T-cell (primary cell): Measurements from ENCODE around the gene ARHGEF5. TPM values are rescaled to one million over a fixed set of nuclear protein-coding genes. Genes with fewer than 3 reads are reported as not detected.
"Not testable (repeated sequence)": the region's sequence is repeated elsewhere in the genome, so short reads cannot be mapped to it uniquely, and the experiment has no call there.

Experiments used
- ATAC-seq, 4 experiments: fragments of 200-7000 bp in 3 of 4; fragments of 150-1000 bp in 1 of 4; cut with Tn5 transposase; replicated peaks in 1 of 4; 1 replicate in 3 of 4; 2 replicates in 1 of 4; pipeline ENCODE4 v1.10.0; 2021; ENCODE audit warnings: moderate library complexity in 3 of 4, mild to moderate bottlenecking in 2 of 4, moderate number of reproducible peaks in 1 of 4
- CTCF ChIA-PET, 2 donors: fragments of 300-600 bp; sonication (Branson Sonifier 250); formaldehyde crosslinking; loops; one replicate each; lab custom pipeline; 2022; ENCODE audit warnings: antibody characterized with exemption in 2 of 2; lab: Charles Lee
- POLR2A ChIA-PET, 2 donors: fragments of 300-600 bp; sonication (Branson Sonifier 250); formaldehyde crosslinking; loops; one replicate each; lab custom pipeline; 2022; ENCODE audit warnings: antibody characterized with exemption in 2 of 2; lab: Charles Lee
- DNase-seq, 35 experiments: peaks; one replicate each; pipeline versions ENCODE4 v3.0.0 to v3.0.0-alpha.2; 2013 to 2023
- H3K27ac ChIP-seq: one replicate; pipeline ENCODE4 v1.5.1; 2013; ENCODE audit warnings: low read length
- H3K27me3 ChIP-seq, 2 experiments: replicated peaks in 1 of 2; 1 replicate in 1 of 2; 2 replicates in 1 of 2; pipeline versions ENCODE4 v1.6.1 to v1.7.0; 2013; ENCODE audit warnings: low read length in 1 of 2, mixed read lengths in 1 of 2; ENCODE audit not compliant: control insufficient read depth in 2 of 2, insufficient read depth in 2 of 2; ENCODE audit errors: extremely low read depth in 1 of 2
- H3K36me3 ChIP-seq, 2 donors: 1 replicate in 1 of 2; 2 replicates in 1 of 2; pipeline versions ENCODE4 v1.6.1 to v1.7.0; 2013; ENCODE audit warnings: low read length in 1 of 2; ENCODE audit not compliant: control insufficient read depth in 2 of 2, insufficient read depth in 1 of 2; ENCODE audit errors: extremely low read depth in 1 of 2
- H3K4me1 ChIP-seq, 2 experiments: 1 replicate in 1 of 2; 2 replicates in 1 of 2; pipeline versions ENCODE4 v1.6.1 to v1.7.0; 2013; ENCODE audit warnings: low read length in 2 of 2, mixed read lengths in 1 of 2; ENCODE audit not compliant: insufficient read depth in 2 of 2, control insufficient read depth in 1 of 2; ENCODE audit errors: extremely low read depth in 1 of 2
- H3K4me3 ChIP-seq, 2 donors: 1 replicate in 1 of 2; 2 replicates in 1 of 2; pipeline versions ENCODE4 v1.5.1 to v1.7.0; 2013; ENCODE audit warnings: mild to moderate bottlenecking in 2 of 2, low read length in 1 of 2, moderate library complexity in 1 of 2; ENCODE audit not compliant: control insufficient read depth in 1 of 2; ENCODE audit errors: extremely low read depth in 1 of 2
- H3K9me3 ChIP-seq: 2 replicates; pipeline ENCODE4 v1.7.0; 2013
- H3K27ac Mint-ChIP-seq, 2 donors: one replicate each; pipeline ENCODE4 v1.8.0; 2020 to 2021; ENCODE audit warnings: mild to moderate bottlenecking in 2 of 2, mixed read lengths in 2 of 2
- H3K27me3 Mint-ChIP-seq, 2 donors: one replicate each; pipeline ENCODE4 v1.8.0; 2021 to 2022; ENCODE audit warnings: mixed read lengths in 2 of 2
- H3K36me3 Mint-ChIP-seq: one replicate; pipeline ENCODE4 v1.8.0; 2021; ENCODE audit warnings: mixed read lengths
- H3K4me1 Mint-ChIP-seq, 3 donors: one replicate each; pipeline ENCODE4 v1.8.0; 2020 to 2022; ENCODE audit warnings: mixed read lengths in 3 of 3, mild to moderate bottlenecking in 1 of 3
- H3K4me3 Mint-ChIP-seq, 3 donors: one replicate each; pipeline ENCODE4 v1.8.0; 2020 to 2022; ENCODE audit warnings: mild to moderate bottlenecking in 3 of 3, mixed read lengths in 3 of 3, moderate library complexity in 3 of 3
- H3K9me3 Mint-ChIP-seq, 3 donors: one replicate each; pipeline ENCODE4 v1.8.0; 2020 to 2022; ENCODE audit warnings: mixed read lengths in 3 of 3
- WGBS: methylation state at CpG from one replicate; pipeline ENCODE4 v1.1.5; 2013; ENCODE audit warnings: missing lambda C conversion rate; ENCODE audit not compliant: insufficient coverage; 5-methylcytosine and 5-hydroxymethylcytosine counted together
- total RNA-seq, 35 experiments: library from RNA in 6 of 35; stranded (reverse) in 6 of 35; fragments of 120-200 nt in 1 of 35; gene quantifications; one replicate each; pipeline versions ENCODE4 v1.2.1 to v1.2.4 and lab custom pipeline; 2013 to 2026

Gene ARHGEF5
- total RNA-seq, 5 donors from 2014 or later (not counting 1 experiment from before 2014, with no cell fraction given) = 4.9 to 8.4 (median 5.9) TPM

GRCh38 chr7:144321677-144322206 lies 33.5 kb upstream of the ARHGEF5 start:
- H3K9me3 ChIP-seq, H3K4me1 Mint-ChIP-seq, H3K4me3 ChIP-seq, H3K4me3 Mint-ChIP-seq, H3K36me3 Mint-ChIP-seq, H3K27me3 ChIP-seq, H3K4me1 ChIP-seq, ATAC-seq, H3K27ac Mint-ChIP-seq, DNase-seq, H3K27ac ChIP-seq, H3K36me3 ChIP-seq, H3K9me3 Mint-ChIP-seq, H3K27me3 Mint-ChIP-seq, CTCF ChIA-PET, POLR2A ChIA-PET: not testable (repeated sequence)
- no CpG with 5 or more reads among the region's 3 CpGs for WGBS

DNA sequence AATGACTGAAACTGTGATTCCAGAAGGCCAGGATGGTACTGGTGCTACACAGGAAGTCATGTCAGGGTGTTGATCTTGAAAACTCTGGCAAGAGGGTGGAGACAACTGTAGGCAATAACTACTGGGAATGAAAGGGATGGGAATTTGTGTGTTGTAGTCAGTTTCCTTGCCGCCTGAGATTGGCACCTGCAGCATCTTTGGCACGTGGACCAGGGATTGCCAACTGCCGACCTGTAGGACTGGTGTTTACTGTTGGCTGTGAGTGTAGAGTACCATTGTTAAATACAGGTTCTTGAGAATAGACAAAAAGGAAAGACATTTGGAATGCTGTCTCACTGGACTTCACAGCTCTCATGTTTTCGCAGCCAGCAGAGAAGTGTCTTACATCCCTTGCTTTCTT lies 31.8 kb upstream of the ARHGEF5 start:
- H3K27ac ChIP-seq, H3K36me3 Mint-ChIP-seq, ATAC-seq, H3K9me3 Mint-ChIP-seq, CTCF ChIA-PET, H3K4me1 Mint-ChIP-seq, H3K9me3 ChIP-seq, H3K4me3 ChIP-seq, H3K27ac Mint-ChIP-seq, H3K36me3 ChIP-seq, H3K4me1 ChIP-seq, H3K27me3 ChIP-seq, H3K27me3 Mint-ChIP-seq, H3K4me3 Mint-ChIP-seq, POLR2A ChIA-PET, DNase-seq: not testable (repeated sequence)
- no CpG with 5 or more reads among the region's 4 CpGs for WGBS

- H3K27me3 ChIP-seq, H3K4me1 Mint-ChIP-seq, H3K36me3 Mint-ChIP-seq, POLR2A ChIA-PET, H3K27ac Mint-ChIP-seq, H3K36me3 ChIP-seq, H3K9me3 ChIP-seq, H3K27ac ChIP-seq, CTCF ChIA-PET, H3K9me3 Mint-ChIP-seq, H3K27me3 Mint-ChIP-seq, H3K4me1 ChIP-seq, ATAC-seq, H3K4me3 Mint-ChIP-seq, DNase-seq, H3K4me3 ChIP-seq: not testable (repeated sequence)
- WGBS = no CpG with 5 or more reads among the region's 5 CpGs
These were observed 29.3 kb upstream of the ARHGEF5 start for GRCh38 chr7:144325868-144326267.

DNA sequence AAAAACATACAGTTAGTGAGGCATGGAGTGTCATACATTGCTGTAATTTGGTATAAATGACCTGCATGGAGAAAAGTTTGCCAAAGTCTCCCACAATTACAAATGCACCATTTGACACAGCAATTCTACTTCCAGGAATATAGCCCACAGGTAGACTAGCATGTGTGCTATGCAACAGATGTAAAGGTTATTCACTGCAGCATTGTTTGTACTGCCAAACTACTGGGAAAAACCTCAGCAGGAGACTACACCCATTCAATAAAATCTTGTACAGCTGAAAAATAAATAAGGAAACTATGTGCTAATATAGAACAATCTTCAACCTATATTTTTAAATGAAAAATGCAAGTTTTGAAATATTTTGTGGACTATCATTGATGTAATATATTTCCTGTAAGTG lies 25.2 kb upstream of the ARHGEF5 start:
- H3K9me3 Mint-ChIP-seq, H3K27ac Mint-ChIP-seq, H3K27ac ChIP-seq, H3K27me3 Mint-ChIP-seq, H3K4me1 Mint-ChIP-seq, ATAC-seq, DNase-seq, H3K36me3 Mint-ChIP-seq, POLR2A ChIA-PET, H3K4me3 ChIP-seq, H3K27me3 ChIP-seq, H3K4me1 ChIP-seq, H3K36me3 ChIP-seq, H3K9me3 ChIP-seq, H3K4me3 Mint-ChIP-seq, CTCF ChIA-PET: not testable (repeated sequence)

DNA sequence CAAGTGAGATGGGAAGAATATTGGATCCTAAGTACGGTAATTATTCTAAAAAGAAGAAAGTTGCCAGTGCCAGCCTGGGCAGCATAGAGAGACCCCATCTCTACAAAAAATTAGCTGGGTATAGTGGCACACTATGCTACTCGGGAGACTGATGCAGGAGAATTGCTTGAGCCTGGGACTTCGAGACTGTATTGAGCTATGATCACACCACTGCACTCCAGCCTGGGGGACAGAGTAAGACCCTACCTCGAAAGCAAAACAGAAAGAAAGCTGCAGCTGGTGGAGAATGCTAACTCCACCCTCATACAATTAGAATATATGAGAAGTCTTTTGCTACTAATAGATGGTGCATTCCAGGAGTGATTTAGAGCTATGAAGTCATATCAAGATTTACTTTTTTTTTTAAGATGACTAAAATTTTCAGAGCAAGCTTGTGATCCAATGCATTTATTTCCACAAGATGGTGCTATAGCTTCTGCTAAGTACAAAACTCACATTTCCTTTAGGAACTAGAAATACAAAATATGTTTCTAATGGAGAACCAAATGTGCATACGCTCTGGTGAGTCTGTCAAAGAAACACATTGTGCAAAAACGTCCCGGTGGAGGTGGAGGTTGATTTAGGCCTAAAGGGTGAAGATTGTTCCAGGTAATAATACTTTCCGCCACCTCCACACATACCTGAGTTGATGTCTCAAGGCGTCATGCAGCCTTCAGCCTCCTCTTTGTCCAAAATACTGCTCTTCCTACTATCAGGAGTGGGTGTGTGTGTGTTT lies 23.8 kb upstream of the ARHGEF5 start:
- H3K4me1 Mint-ChIP-seq, H3K27ac ChIP-seq, H3K4me3 Mint-ChIP-seq, H3K27me3 ChIP-seq, H3K9me3 ChIP-seq, H3K36me3 ChIP-seq, H3K27me3 Mint-ChIP-seq, POLR2A ChIA-PET, H3K27ac Mint-ChIP-seq, DNase-seq, H3K4me3 ChIP-seq, H3K9me3 Mint-ChIP-seq, H3K36me3 Mint-ChIP-seq, H3K4me1 ChIP-seq: not testable (repeated sequence)
- CTCF ChIA-PET = interaction anchor here in 1 of 2 donors (0.7 kb wide), 1 partner anchor 100 kb away, joined by 3 read pairs; no protein-coding TSS in a partner anchor
- WGBS = no CpG with 5 or more reads among the region's 9 CpGs
- peak in 3 of 4 experiments; percentile 34 to 63 (median 56) for ATAC-seq

GRCh38 chr7:144331996-144332288 lies 23.3 kb upstream of the ARHGEF5 start:
- H3K27ac ChIP-seq, H3K4me3 Mint-ChIP-seq, POLR2A ChIA-PET, H3K4me3 ChIP-seq, DNase-seq, H3K27me3 ChIP-seq, H3K4me1 Mint-ChIP-seq, H3K4me1 ChIP-seq, H3K36me3 ChIP-seq, H3K27me3 Mint-ChIP-seq, H3K36me3 Mint-ChIP-seq, H3K27ac Mint-ChIP-seq, H3K9me3 ChIP-seq, H3K9me3 Mint-ChIP-seq: not testable (repeated sequence)
- CTCF ChIA-PET = interaction anchor here in 1 of 2 donors (0.7 kb wide), 1 partner anchor 99 kb away, joined by 3 read pairs; no protein-coding TSS in a partner anchor
- peak in 1 of 4 experiments; percentile 27 for ATAC-seq
- no CpG with 5 or more reads among the region's 2 CpGs for WGBS

DNA sequence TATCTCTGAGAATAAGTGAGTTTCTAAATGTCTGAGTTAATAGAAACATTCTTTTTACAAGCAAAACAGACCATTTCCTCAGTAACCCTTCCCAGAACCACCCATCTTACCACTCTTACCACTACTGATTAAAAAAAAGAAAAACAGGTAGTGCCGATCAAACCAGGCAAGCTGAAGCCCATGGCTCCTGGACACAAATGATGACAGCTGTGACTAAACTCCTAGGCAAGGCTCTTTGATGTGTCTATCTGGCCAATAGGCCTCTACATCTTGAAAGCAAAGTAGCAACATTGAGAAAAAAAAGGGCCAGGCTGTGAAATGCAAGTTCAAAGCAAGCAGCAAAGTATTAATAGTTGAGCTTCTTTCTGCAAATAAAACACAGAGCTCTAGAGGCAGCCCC lies 6.6 kb upstream of the ARHGEF5 start:
- H3K36me3 ChIP-seq, CTCF ChIA-PET, H3K9me3 Mint-ChIP-seq, H3K27ac Mint-ChIP-seq, H3K4me1 ChIP-seq, POLR2A ChIA-PET, H3K27me3 ChIP-seq, H3K9me3 ChIP-seq, H3K4me3 ChIP-seq, H3K4me1 Mint-ChIP-seq, H3K4me3 Mint-ChIP-seq, H3K27me3 Mint-ChIP-seq, DNase-seq, H3K36me3 Mint-ChIP-seq, H3K27ac ChIP-seq: not testable (repeated sequence)
- no CpG with 5 or more reads among the region's 1 CpG for WGBS
- peak; percentile 46 to 79 (median 65) for ATAC-seq
